ENCODE measurements around the gene MZT1.

MZT1 gene

GRCh38 chr13:72678312-72678711, 49.1 kb downstream of the MZT1 start:
- no peak for DNase-seq

GRCh38 chr13:72677431-72677830, 50.0 kb downstream of the MZT1 start:
- no peak for DNase-seq

- DNase-seq, result no peak
Measured at GRCh38 chr13:72666391-72666790, 61.0 kb downstream of the MZT1 start.

- no peak for DNase-seq
Measured at GRCh38 chr13:72662548-72662947, 64.9 kb downstream of the MZT1 start.
